Endothelial cell of umbilical vein (primary cell): Measurements from ENCODE around the gene FIBCD1. TPM values are rescaled to one million over a fixed set of nuclear protein-coding genes. Genes with fewer than 3 reads are reported as not detected.

ENCODE experiments used
- BruUV-seq: library from RNA; stranded (reverse); fragments of 400-500 nt; replicated peaks from 2 replicates; lab custom pipeline; 2021; lab: Mats Ljungman, UMichigan
- CTCF ChIA-PET: fragments of 300-600, 350-600 bp; sonication (Branson Sonifier 250); formaldehyde crosslinking; loops from one replicate; lab custom pipeline; 2021; ENCODE audit warnings: antibody characterized with exemption, inconsistent platforms; lab: Charles Lee
- POLR2A ChIA-PET: fragments of 300-600, 350-600 bp; sonication (Branson Sonifier 250); formaldehyde crosslinking; loops from one replicate; lab custom pipeline; 2021; ENCODE audit warnings: antibody characterized with exemption, inconsistent platforms; lab: Charles Lee
- DNase-seq: peaks from one replicate; pipeline ENCODE4 v3.0.0-alpha.2; 2011; ENCODE audit warnings: low read depth, low spot score
- FAIRE-seq: peaks from 2 replicates; lab custom pipeline; 2011; peaks lifted over from hg19 to GRCh38; lab: Jason Lieb, UNC
- H2AFZ ChIP-seq: 2 replicates; pipeline ENCODE4 v1.6.0; 2012; ENCODE audit warnings: low read depth, low read length, control low read depth, inconsistent platforms
- H3K27ac ChIP-seq: 2 replicates; pipeline ENCODE4 v1.5.1; 2011; ENCODE audit warnings: low read depth, mild to moderate bottlenecking, control low read depth, low read length, moderate library complexity; ENCODE audit not compliant: insufficient read depth
- H3K27me3 ChIP-seq, 2 experiments: 2 replicates each; pipeline versions ENCODE4 v1.6.0 to v1.6.1; 2011; ENCODE audit warnings: low read length in 2 of 2, mixed read lengths in 1 of 2; ENCODE audit not compliant: control insufficient read depth in 2 of 2, insufficient read depth in 2 of 2
- H3K36me3 ChIP-seq, 2 experiments: 2 replicates in 1 of 2; 3 replicates in 1 of 2; pipeline ENCODE4 v1.5.1; 2011; ENCODE audit warnings: low read length in 2 of 2, mild to moderate bottlenecking in 1 of 2, moderate library complexity in 1 of 2; ENCODE audit not compliant: control insufficient read depth in 2 of 2, insufficient read depth in 2 of 2; ENCODE audit errors: extremely low read depth in 1 of 2
- H3K4me1 ChIP-seq: 3 replicates; pipeline ENCODE4 v1.5.1; 2011; ENCODE audit warnings: mild to moderate bottlenecking, low read length; ENCODE audit not compliant: control insufficient read depth, insufficient read depth; ENCODE audit errors: extremely low read depth
- H3K4me2 ChIP-seq: 2 replicates; pipeline ENCODE4 v1.6.1; 2011; ENCODE audit warnings: low read length, control low read depth, mixed read lengths; ENCODE audit not compliant: insufficient read depth
- H3K4me3 ChIP-seq, 3 experiments: fragments of 200-600 bp in 1 of 3; sonication (generic), shearing (Covaris generic) in 1 of 3; replicated peaks in 1 of 3; 2 replicates each; pipeline ENCODE4 v1.5.1; 2011 to 2016; ENCODE audit warnings: control low read depth in 3 of 3, low read length in 3 of 3, mild to moderate bottlenecking in 2 of 3, inconsistent platforms in 1 of 3, low read depth in 1 of 3, moderate library complexity in 1 of 3; ENCODE audit not compliant: insufficient read depth in 1 of 3
- H3K79me2 ChIP-seq: 2 replicates; pipeline ENCODE4 v1.6.0; 2012; ENCODE audit warnings: low read length, inconsistent platforms; ENCODE audit not compliant: control insufficient read depth, insufficient read depth
- H3K9ac ChIP-seq: replicated peaks from 2 replicates; pipeline ENCODE3; 2011; ENCODE audit warnings: low read length, control low read depth; ENCODE audit not compliant: insufficient read depth; ENCODE audit errors: extremely low read depth
- H3K9me1 ChIP-seq: replicated peaks from 3 replicates; pipeline ENCODE4 v1.6.0; 2011; ENCODE audit warnings: mild to moderate bottlenecking, low read length; ENCODE audit not compliant: control insufficient read depth, insufficient read depth; ENCODE audit errors: extremely low read depth
- H3K9me3 ChIP-seq: replicated peaks from 2 replicates; pipeline ENCODE4 v1.5.1; 2012; ENCODE audit warnings: low read length, inconsistent platforms; ENCODE audit not compliant: control insufficient read depth, insufficient read depth
- H4K20me1 ChIP-seq: replicated peaks from 2 replicates; pipeline ENCODE3; 2011; ENCODE audit warnings: mild to moderate bottlenecking, low read length; ENCODE audit not compliant: control insufficient read depth, insufficient read depth; ENCODE audit errors: extremely low read depth
- CTCF ChIP-seq, 2 donors: IDR thresholded peaks; 1 replicate in 1 of 2; 2 replicates in 1 of 2; pipeline ENCODE4 v1.5.1; 2011; ENCODE audit warnings: low read length in 2 of 2, mild to moderate bottlenecking in 2 of 2, moderate library complexity in 2 of 2, control low read depth in 1 of 2, inconsistent platforms in 1 of 2, low read depth in 1 of 2; ENCODE audit not compliant: insufficient read depth in 1 of 2; ENCODE audit errors: extremely low read depth in 1 of 2
- EZH2 ChIP-seq: IDR thresholded peaks from 2 replicates; pipeline ENCODE4 v1.6.1; 2012; ENCODE audit warnings: borderline replicate concordance, low read depth, mild to moderate bottlenecking, moderate library complexity, low read length, inconsistent platforms; ENCODE audit not compliant: severe bottlenecking
- FOS ChIP-seq: IDR thresholded peaks from 2 replicates; pipeline ENCODE4 v1.6.1; 2011; ENCODE audit warnings: mild to moderate bottlenecking, low read length, moderate library complexity, borderline replicate concordance; ENCODE audit not compliant: insufficient read depth
- GATA2 ChIP-seq: IDR thresholded peaks from 2 replicates; pipeline ENCODE4 v1.7.0; 2011; ENCODE audit warnings: low read depth, mild to moderate bottlenecking, moderate library complexity, mixed read lengths, low read length; ENCODE audit not compliant: insufficient read length, insufficient read depth
- JUN ChIP-seq: IDR thresholded peaks from 2 replicates; pipeline ENCODE4 v1.6.1; 2011; ENCODE audit warnings: borderline replicate concordance, low read depth; ENCODE audit not compliant: insufficient read length, insufficient read depth
- MAX ChIP-seq: IDR thresholded peaks from 2 replicates; pipeline ENCODE4 v1.6.1; 2011; ENCODE audit not compliant: insufficient read depth, insufficient read length
- MYC ChIP-seq: IDR thresholded peaks from one replicate; pipeline ENCODE4 v1.6.1; 2011; ENCODE audit warnings: mild to moderate bottlenecking, low read depth, low read length
- POLR2A ChIP-seq: IDR thresholded peaks from 2 replicates; pipeline ENCODE4 v1.6.1; 2012; ENCODE audit warnings: low read depth, mild to moderate bottlenecking, control low read depth, low read length
- POLR2AphosphoS5 ChIP-seq: IDR thresholded peaks from 2 replicates; pipeline ENCODE4 v1.6.1; 2012; ENCODE audit warnings: low read depth, mild to moderate bottlenecking, control low read depth, low read length, moderate library complexity; ENCODE audit not compliant: insufficient read depth
- dilution Hi-C: fragments of 300-500 bp; cut with MboI; formaldehyde crosslinking; loops from one replicate; pipeline ENCODE4 v1.15.0; 2019; ENCODE audit warnings: low sequenced_read_pairs; ENCODE audit not compliant: extremely low pct_ligation_motif_present
- intact Hi-C: fragments of 100-400 bp; cut with micrococcal nuclease; formaldehyde crosslinking; loops from one replicate; pipeline ENCODE4 v1.10.0; 2022
- polyA plus RNA-seq, 4 experiments: library from polyadenylated mRNA; depleted of rRNA in 3 of 4; stranded (reverse) in 3 of 4; unstranded in 1 of 4; fragments of >200 nt; gene quantifications; 2 replicates each; pipeline versions ENCODE4 v1.2.1 to v1.2.3, GENCODE V29; 2011 to 2012; ENCODE audit warnings: missing spikeins in 1 of 4
- total RNA-seq: library from RNA; stranded (reverse); gene quantifications from 2 replicates; pipeline ENCODE4 v1.2.3, GENCODE V29; 2021

Gene FIBCD1
- total and polyA plus RNA-seq, 2 donors (not counting 3 experiments of a cell fraction or from before 2014, with no cell fraction given): 0.14 TPM; not detected in 1

- no peak for TF ChIP-seq EZH2
- TF ChIP-seq POLR2AphosphoS5: no peak
- no peak for TF ChIP-seq POLR2A
- TF ChIP-seq MAX: no peak
- TF ChIP-seq GATA2: no peak
- no peak for TF ChIP-seq FOS
- TF ChIP-seq CTCF (IDR thresholded peaks at IDR 0.05; ENCODE audit: extremely low read depth in 1 of 2, insufficient read depth in 1 of 2, low read depth in 1 of 2, low read length in 2 of 2): no peak
- no peak for TF ChIP-seq MYC
- no peak for TF ChIP-seq JUN
- Histone ChIP-seq H3K27ac (no peak overlapping the region), H3K4me2 (no peak overlapping the region), H3K79me2 (no peaks in the 10 kb centered on the region), H3K9ac (no peak overlapping the region), H2AFZ (no peak overlapping the region), H3K9me1 (no peaks in the 10 kb centered on the region), H3K4me1 (no peaks in the 10 kb centered on the region), H4K20me1 (no peaks in the 10 kb centered on the region), H3K27me3 (no peaks in the 10 kb centered on the region), H3K36me3 (no peaks in the 10 kb centered on the region), H3K4me3 (no peak overlapping the region), H3K9me3 (no peaks in the 10 kb centered on the region)
- CTCF ChIA-PET: no interaction called here
- intact Hi-C loops: no loop called here
- DNase-seq: no peak
- POLR2A ChIA-PET: interaction anchor here (0.5 kb wide), 1 partner anchor 149 kb away, joined by 8 read pairs; no protein-coding TSS in a partner anchor
- no TSS peak for BruUV-seq
- no peak for FAIRE-seq
- dilution Hi-C loops: no loop called here
Measured at GRCh38 chr9:130898552-130898852, 40.5 kb downstream of the FIBCD1 start.
